ENCODE measurements around the gene PRTFDC1.

Gene PRTFDC1

GRCh38 chr10:24893127-24893526, 59.3 kb downstream of the PRTFDC1 start:
- no peaks in the 10 kb centered on the region for H3K79me2 ChIP-seq (ENCODE audit: low read length)
- no peak for TF ChIP-seq EZH2phosphoT487 (IDR thresholded peaks at IDR 0.05; ENCODE audit: low read length)
- TF ChIP-seq, protein P1, sequence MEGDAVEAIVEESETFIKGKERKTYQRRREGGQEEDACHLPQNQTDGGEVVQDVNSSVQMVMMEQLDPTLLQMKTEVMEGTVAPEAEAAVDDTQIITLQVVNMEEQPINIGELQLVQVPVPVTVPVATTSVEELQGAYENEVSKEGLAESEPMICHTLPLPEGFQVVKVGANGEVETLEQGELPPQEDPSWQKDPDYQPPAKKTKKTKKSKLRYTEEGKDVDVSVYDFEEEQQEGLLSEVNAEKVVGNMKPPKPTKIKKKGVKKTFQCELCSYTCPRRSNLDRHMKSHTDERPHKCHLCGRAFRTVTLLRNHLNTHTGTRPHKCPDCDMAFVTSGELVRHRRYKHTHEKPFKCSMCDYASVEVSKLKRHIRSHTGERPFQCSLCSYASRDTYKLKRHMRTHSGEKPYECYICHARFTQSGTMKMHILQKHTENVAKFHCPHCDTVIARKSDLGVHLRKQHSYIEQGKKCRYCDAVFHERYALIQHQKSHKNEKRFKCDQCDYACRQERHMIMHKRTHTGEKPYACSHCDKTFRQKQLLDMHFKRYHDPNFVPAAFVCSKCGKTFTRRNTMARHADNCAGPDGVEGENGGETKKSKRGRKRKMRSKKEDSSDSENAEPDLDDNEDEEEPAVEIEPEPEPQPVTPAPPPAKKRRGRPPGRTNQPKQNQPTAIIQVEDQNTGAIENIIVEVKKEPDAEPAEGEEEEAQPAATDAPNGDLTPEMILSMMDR (IDR thresholded peaks at IDR 0.05; ENCODE audit: low read length): no peak
- TF ChIP-seq EZH2 (optimal IDR thresholded peaks at IDR 0.05; ENCODE audit: low read depth, low read length): no peak
- no peaks in the 10 kb centered on the region for H3K27me3 ChIP-seq (replicated peaks; ENCODE audit: insufficient read depth, low read length)
- H4K20me1 ChIP-seq (ENCODE audit: insufficient read depth, low read length): no peaks in the 10 kb centered on the region
- H3K9ac ChIP-seq (ENCODE audit: low read length): no peak overlapping the region
- H3K4me2 ChIP-seq (ENCODE audit: low read depth, low read length): no peak overlapping the region
- no peaks in the 10 kb centered on the region for H3K4me1 ChIP-seq (ENCODE audit: low read length)
- H3K9me2 ChIP-seq (replicated peaks; ENCODE audit: insufficient read depth, low read length): no peaks in the 10 kb centered on the region
- DNase-seq: no peak
- no peak overlapping the region for H3K4me3 ChIP-seq (ENCODE audit: low read length)
- H3K27ac ChIP-seq (ENCODE audit: low read length): no peak overlapping the region
- H3F3A ChIP-seq (ENCODE audit: insufficient read depth, low read length): no peaks in the 10 kb centered on the region
- H3K9me3 ChIP-seq (replicated peaks; ENCODE audit: insufficient read depth, low read length): no peaks in the 10 kb centered on the region
- no peak overlapping the region for H2AFZ ChIP-seq (ENCODE audit: low read length)
- no peaks in the 10 kb centered on the region for H3K36me3 ChIP-seq (replicated peaks; ENCODE audit: insufficient read depth, low read length)

DNA sequence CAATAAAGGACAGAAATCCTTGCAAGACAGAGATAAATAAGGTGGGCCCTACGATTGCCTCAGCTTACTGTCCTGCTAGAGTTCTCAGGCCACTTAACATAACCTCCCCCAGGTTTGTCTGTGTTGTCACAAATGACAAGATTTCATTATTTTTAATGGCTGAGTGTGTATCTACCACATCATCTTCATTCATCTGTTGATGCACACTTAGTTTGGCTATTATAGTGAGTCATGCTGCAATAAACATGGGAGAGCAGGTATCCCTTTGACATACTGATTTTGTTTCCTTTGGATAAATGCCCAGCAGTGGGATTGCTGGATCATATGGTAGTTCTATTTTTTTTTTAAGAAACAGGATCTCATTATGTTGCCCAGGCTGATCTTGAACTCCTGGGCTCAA, 60.6 kb downstream of the PRTFDC1 start:
- H4K20me1 ChIP-seq (ENCODE audit: insufficient read depth, low read length): no peaks in the 10 kb centered on the region
- H3K4me1 ChIP-seq (ENCODE audit: low read length): no peaks in the 10 kb centered on the region
- H3K9me2 ChIP-seq (replicated peaks; ENCODE audit: insufficient read depth, low read length): no peaks in the 10 kb centered on the region
- H3K27me3 ChIP-seq (replicated peaks; ENCODE audit: insufficient read depth, low read length): no peaks in the 10 kb centered on the region
- TF ChIP-seq EZH2phosphoT487 (IDR thresholded peaks at IDR 0.05; ENCODE audit: low read length) (no peak), EZH2 (optimal IDR thresholded peaks at IDR 0.05; ENCODE audit: low read depth, low read length) (no peak)
- TF ChIP-seq, protein P1 (IDR thresholded peaks at IDR 0.05; ENCODE audit: low read length): no peak
- DNase-seq: no peak
- H3K9me3 ChIP-seq (replicated peaks; ENCODE audit: insufficient read depth, low read length): no peaks in the 10 kb centered on the region
- no peaks in the 10 kb centered on the region for H3F3A ChIP-seq (ENCODE audit: insufficient read depth, low read length)
- no peaks in the 10 kb centered on the region for H3K36me3 ChIP-seq (replicated peaks; ENCODE audit: insufficient read depth, low read length)
- no peak overlapping the region for H3K9ac ChIP-seq (ENCODE audit: low read length)
- H3K4me3 ChIP-seq (ENCODE audit: low read length): no peak overlapping the region
- no peaks in the 10 kb centered on the region for H3K79me2 ChIP-seq (ENCODE audit: low read length)
- no peak overlapping the region for H2AFZ ChIP-seq (ENCODE audit: low read length)
- H3K4me2 ChIP-seq (ENCODE audit: low read depth, low read length): no peak overlapping the region
- H3K27ac ChIP-seq (ENCODE audit: low read length): no peak overlapping the region

DNA sequence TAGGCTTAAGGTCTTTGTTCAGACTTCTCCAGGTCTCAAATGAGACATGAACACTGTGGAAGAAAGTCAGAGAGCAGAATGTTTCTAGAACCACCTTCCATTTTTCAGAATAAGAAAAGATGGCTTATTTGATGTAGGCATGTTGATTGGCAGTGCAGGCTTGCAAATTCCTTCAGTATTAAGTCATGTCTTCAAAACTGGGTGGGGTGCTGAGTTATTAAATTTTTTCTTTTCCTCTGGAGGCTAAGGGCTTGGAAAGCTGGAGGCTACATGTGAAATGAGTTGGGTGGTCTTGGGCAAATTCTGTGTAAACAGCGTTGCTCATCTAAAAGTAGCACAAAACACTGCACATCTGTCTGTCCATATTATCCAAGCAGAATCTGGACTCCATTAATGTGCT, 62.8 kb downstream of the PRTFDC1 start:
- Histone ChIP-seq H3K27me3 (replicated peaks; ENCODE audit: insufficient read depth, low read length) (no peaks in the 10 kb centered on the region), H3K4me2 (ENCODE audit: low read depth, low read length) (no peak overlapping the region), H3K9me3 (replicated peaks; ENCODE audit: insufficient read depth, low read length) (no peaks in the 10 kb centered on the region), H3K9me2 (replicated peaks; ENCODE audit: insufficient read depth, low read length) (no peaks in the 10 kb centered on the region), H3K36me3 (replicated peaks; ENCODE audit: insufficient read depth, low read length) (no peaks in the 10 kb centered on the region), H3F3A (ENCODE audit: insufficient read depth, low read length) (no peaks in the 10 kb centered on the region), H4K20me1 (ENCODE audit: insufficient read depth, low read length) (no peaks in the 10 kb centered on the region), H3K79me2 (ENCODE audit: low read length) (no peaks in the 10 kb centered on the region), H3K4me3 (ENCODE audit: low read length) (no peak overlapping the region), H3K9ac (ENCODE audit: low read length) (no peak overlapping the region), H3K4me1 (ENCODE audit: low read length) (no peaks in the 10 kb centered on the region), H3K27ac (ENCODE audit: low read length) (no peak overlapping the region), H2AFZ (ENCODE audit: low read length) (no peak overlapping the region)
- DNase-seq: no peak
- no peak for TF ChIP-seq EZH2 (optimal IDR thresholded peaks at IDR 0.05; ENCODE audit: low read depth, low read length)
- TF ChIP-seq, protein P1 (IDR thresholded peaks at IDR 0.05; ENCODE audit: low read length): no peak
- no peak for TF ChIP-seq EZH2phosphoT487 (IDR thresholded peaks at IDR 0.05; ENCODE audit: low read length)
